Endothelial cell of umbilical vein (primary cell): ENCODE data around the gene RIT2. TPM values are rescaled to one million over a fixed set of nuclear protein-coding genes. Genes with fewer than 3 reads are reported as not detected.

Source experiments
- BruUV-seq: library from RNA; stranded (reverse); fragments of 400-500 nt; replicated peaks from 2 replicates; lab custom pipeline; 2021; lab: Mats Ljungman, UMichigan
- CTCF ChIA-PET: fragments of 300-600, 350-600 bp; sonication (Branson Sonifier 250); formaldehyde crosslinking; loops from one replicate; lab custom pipeline; 2021; ENCODE audit warnings: antibody characterized with exemption, inconsistent platforms; lab: Charles Lee
- POLR2A ChIA-PET: fragments of 300-600, 350-600 bp; sonication (Branson Sonifier 250); formaldehyde crosslinking; loops from one replicate; lab custom pipeline; 2021; ENCODE audit warnings: antibody characterized with exemption, inconsistent platforms; lab: Charles Lee
- DNase-seq: peaks from one replicate; pipeline ENCODE4 v3.0.0-alpha.2; 2011; ENCODE audit warnings: low read depth, low spot score
- FAIRE-seq: peaks from 2 replicates; lab custom pipeline; 2011; peaks lifted over from hg19 to GRCh38; lab: Jason Lieb, UNC
- H2AFZ ChIP-seq: 2 replicates; pipeline ENCODE4 v1.6.0; 2012; ENCODE audit warnings: low read depth, low read length, control low read depth, inconsistent platforms
- H3K27ac ChIP-seq: 2 replicates; pipeline ENCODE4 v1.5.1; 2011; ENCODE audit warnings: low read depth, mild to moderate bottlenecking, control low read depth, low read length, moderate library complexity; ENCODE audit not compliant: insufficient read depth
- H3K27me3 ChIP-seq, 2 experiments: 2 replicates each; pipeline versions ENCODE4 v1.6.0 to v1.6.1; 2011; ENCODE audit warnings: low read length in 2 of 2, mixed read lengths in 1 of 2; ENCODE audit not compliant: control insufficient read depth in 2 of 2, insufficient read depth in 2 of 2
- H3K36me3 ChIP-seq, 2 experiments: 2 replicates in 1 of 2; 3 replicates in 1 of 2; pipeline ENCODE4 v1.5.1; 2011; ENCODE audit warnings: low read length in 2 of 2, mild to moderate bottlenecking in 1 of 2, moderate library complexity in 1 of 2; ENCODE audit not compliant: control insufficient read depth in 2 of 2, insufficient read depth in 2 of 2; ENCODE audit errors: extremely low read depth in 1 of 2
- H3K4me1 ChIP-seq: 3 replicates; pipeline ENCODE4 v1.5.1; 2011; ENCODE audit warnings: mild to moderate bottlenecking, low read length; ENCODE audit not compliant: control insufficient read depth, insufficient read depth; ENCODE audit errors: extremely low read depth
- H3K4me2 ChIP-seq: 2 replicates; pipeline ENCODE4 v1.6.1; 2011; ENCODE audit warnings: low read length, control low read depth, mixed read lengths; ENCODE audit not compliant: insufficient read depth
- H3K4me3 ChIP-seq, 3 experiments: fragments of 200-600 bp in 1 of 3; sonication (generic), shearing (Covaris generic) in 1 of 3; replicated peaks in 1 of 3; 2 replicates each; pipeline ENCODE4 v1.5.1; 2011 to 2016; ENCODE audit warnings: control low read depth in 3 of 3, low read length in 3 of 3, mild to moderate bottlenecking in 2 of 3, inconsistent platforms in 1 of 3, low read depth in 1 of 3, moderate library complexity in 1 of 3; ENCODE audit not compliant: insufficient read depth in 1 of 3
- H3K79me2 ChIP-seq: 2 replicates; pipeline ENCODE4 v1.6.0; 2012; ENCODE audit warnings: low read length, inconsistent platforms; ENCODE audit not compliant: control insufficient read depth, insufficient read depth
- H3K9ac ChIP-seq: replicated peaks from 2 replicates; pipeline ENCODE3; 2011; ENCODE audit warnings: low read length, control low read depth; ENCODE audit not compliant: insufficient read depth; ENCODE audit errors: extremely low read depth
- H3K9me1 ChIP-seq: replicated peaks from 3 replicates; pipeline ENCODE4 v1.6.0; 2011; ENCODE audit warnings: mild to moderate bottlenecking, low read length; ENCODE audit not compliant: control insufficient read depth, insufficient read depth; ENCODE audit errors: extremely low read depth
- H3K9me3 ChIP-seq: replicated peaks from 2 replicates; pipeline ENCODE4 v1.5.1; 2012; ENCODE audit warnings: low read length, inconsistent platforms; ENCODE audit not compliant: control insufficient read depth, insufficient read depth
- H4K20me1 ChIP-seq: replicated peaks from 2 replicates; pipeline ENCODE3; 2011; ENCODE audit warnings: mild to moderate bottlenecking, low read length; ENCODE audit not compliant: control insufficient read depth, insufficient read depth; ENCODE audit errors: extremely low read depth
- CTCF ChIP-seq, 2 donors: IDR thresholded peaks; 1 replicate in 1 of 2; 2 replicates in 1 of 2; pipeline ENCODE4 v1.5.1; 2011; ENCODE audit warnings: low read length in 2 of 2, mild to moderate bottlenecking in 2 of 2, moderate library complexity in 2 of 2, control low read depth in 1 of 2, inconsistent platforms in 1 of 2, low read depth in 1 of 2; ENCODE audit not compliant: insufficient read depth in 1 of 2; ENCODE audit errors: extremely low read depth in 1 of 2
- EZH2 ChIP-seq: IDR thresholded peaks from 2 replicates; pipeline ENCODE4 v1.6.1; 2012; ENCODE audit warnings: borderline replicate concordance, low read depth, mild to moderate bottlenecking, moderate library complexity, low read length, inconsistent platforms; ENCODE audit not compliant: severe bottlenecking
- FOS ChIP-seq: IDR thresholded peaks from 2 replicates; pipeline ENCODE4 v1.6.1; 2011; ENCODE audit warnings: mild to moderate bottlenecking, low read length, moderate library complexity, borderline replicate concordance; ENCODE audit not compliant: insufficient read depth
- GATA2 ChIP-seq: IDR thresholded peaks from 2 replicates; pipeline ENCODE4 v1.7.0; 2011; ENCODE audit warnings: low read depth, mild to moderate bottlenecking, moderate library complexity, mixed read lengths, low read length; ENCODE audit not compliant: insufficient read length, insufficient read depth
- JUN ChIP-seq: IDR thresholded peaks from 2 replicates; pipeline ENCODE4 v1.6.1; 2011; ENCODE audit warnings: borderline replicate concordance, low read depth; ENCODE audit not compliant: insufficient read length, insufficient read depth
- MAX ChIP-seq: IDR thresholded peaks from 2 replicates; pipeline ENCODE4 v1.6.1; 2011; ENCODE audit not compliant: insufficient read depth, insufficient read length
- MYC ChIP-seq: IDR thresholded peaks from one replicate; pipeline ENCODE4 v1.6.1; 2011; ENCODE audit warnings: mild to moderate bottlenecking, low read depth, low read length
- POLR2A ChIP-seq: IDR thresholded peaks from 2 replicates; pipeline ENCODE4 v1.6.1; 2012; ENCODE audit warnings: low read depth, mild to moderate bottlenecking, control low read depth, low read length
- POLR2AphosphoS5 ChIP-seq: IDR thresholded peaks from 2 replicates; pipeline ENCODE4 v1.6.1; 2012; ENCODE audit warnings: low read depth, mild to moderate bottlenecking, control low read depth, low read length, moderate library complexity; ENCODE audit not compliant: insufficient read depth
- dilution Hi-C: fragments of 300-500 bp; cut with MboI; formaldehyde crosslinking; loops from one replicate; pipeline ENCODE4 v1.15.0; 2019; ENCODE audit warnings: low sequenced_read_pairs; ENCODE audit not compliant: extremely low pct_ligation_motif_present
- intact Hi-C: fragments of 100-400 bp; cut with micrococcal nuclease; formaldehyde crosslinking; loops from one replicate; pipeline ENCODE4 v1.10.0; 2022
- polyA plus RNA-seq, 4 experiments: library from polyadenylated mRNA; depleted of rRNA in 3 of 4; stranded (reverse) in 3 of 4; unstranded in 1 of 4; fragments of >200 nt; gene quantifications; 2 replicates each; pipeline versions ENCODE4 v1.2.1 to v1.2.3, GENCODE V29; 2011 to 2012; ENCODE audit warnings: missing spikeins in 1 of 4
- total RNA-seq: library from RNA; stranded (reverse); gene quantifications from 2 replicates; pipeline ENCODE4 v1.2.3, GENCODE V29; 2021

Gene RIT2
- total and polyA plus RNA-seq, 2 donors (not counting 3 experiments of a cell fraction or from before 2014, with no cell fraction given) = not detected

- Histone ChIP-seq H3K9ac (no peak overlapping the region), H3K27ac (no peak overlapping the region), H4K20me1 (no peaks in the 10 kb centered on the region), H2AFZ (no peak overlapping the region), H3K9me3 (no peaks in the 10 kb centered on the region), H3K36me3 (no peaks in the 10 kb centered on the region), H3K9me1 (no peaks in the 10 kb centered on the region), H3K4me2 (no peak overlapping the region), H3K27me3 (no peaks in the 10 kb centered on the region), H3K79me2 (no peaks in the 10 kb centered on the region), H3K4me3 (no peak overlapping the region), H3K4me1 (no peaks in the 10 kb centered on the region)
- intact Hi-C loops (no loop called here), dilution Hi-C loops (no loop called here)
- FAIRE-seq (no peak), DNase-seq (no peak)
- POLR2A ChIA-PET = no interaction called here
- TF ChIP-seq POLR2A = no peak
- TF ChIP-seq MYC = no peak
- no peak for TF ChIP-seq CTCF (IDR thresholded peaks at IDR 0.05; ENCODE audit: extremely low read depth in 1 of 2, insufficient read depth in 1 of 2, low read depth in 1 of 2, low read length in 2 of 2)
- TF ChIP-seq JUN = no peak
- CTCF ChIA-PET = no interaction called here
- no TSS peak for BruUV-seq
Observed at GRCh38 chr18:42778024-42778423, 337.5 kb downstream of the RIT2 start.

- Histone ChIP-seq H3K36me3 (no peaks in the 10 kb centered on the region), H3K79me2 (no peaks in the 10 kb centered on the region), H3K27me3 (no peaks in the 10 kb centered on the region), H3K27ac (no peak overlapping the region), H3K9ac (no peak overlapping the region), H3K4me2 (no peak overlapping the region), H2AFZ (no peak overlapping the region), H3K9me1 (no peaks in the 10 kb centered on the region), H3K4me1 (no peaks in the 10 kb centered on the region), H3K9me3 (no peaks in the 10 kb centered on the region), H3K4me3 (no peak overlapping the region), H4K20me1 (no peaks in the 10 kb centered on the region)
- no peak for FAIRE-seq
- dilution Hi-C loops (no loop called here), intact Hi-C loops (no loop called here)
- no peak for TF ChIP-seq FOS
- no peak for TF ChIP-seq EZH2
- TF ChIP-seq POLR2AphosphoS5 = no peak
- no peak for TF ChIP-seq GATA2
- TF ChIP-seq POLR2A = no peak
- TF ChIP-seq MAX = no peak
- no peak for TF ChIP-seq JUN
- no peak for TF ChIP-seq CTCF (IDR thresholded peaks at IDR 0.05; ENCODE audit: extremely low read depth in 1 of 2, insufficient read depth in 1 of 2, low read depth in 1 of 2, low read length in 2 of 2)
- no peak for TF ChIP-seq MYC
- POLR2A ChIA-PET = no interaction called here
- no peak for DNase-seq
- CTCF ChIA-PET = no interaction called here
- no TSS peak for BruUV-seq
Observed at GRCh38 chr18:42773870-42774269, 341.6 kb downstream of the RIT2 start.
